ENCODE data around the gene CST6. TPM values are rescaled to one million over a fixed set of nuclear protein-coding genes. Genes with fewer than 3 reads are reported as not detected.

Gene CST6
- total and polyA plus RNA-seq, 2 experiments from 2014 or later: 4.2 to 8.3 TPM

GRCh38 chr11:66048547-66049323 lies 36.9 kb downstream of the CST6 start, which contains the start of gene GAL3ST3 (continued):
- TF ChIP-seq CTCF (conservative IDR thresholded peaks at IDR 0.05; ENCODE audit: low read depth in 2 of 2) (peak in 1 of 2 experiments; percentile 29; a peak in 2 of 4 replicates), ZNF114 (CRISPR knock-in tag; IDR thresholded peaks at IDR 0.05) (no peak), EZH2 (IDR thresholded peaks at IDR 0.05; ENCODE audit: low read depth, unreplicated experiment) (no peak), NANOG (IDR thresholded peaks at IDR 0.05; ENCODE audit: borderline replicate concordance) (no peak), ETS1 (IDR thresholded peaks at IDR 0.05) (no peak), ZNF331 (CRISPR knock-in tag; IDR thresholded peaks at IDR 0.05; ENCODE audit: low read depth) (no peak), REST (IDR thresholded peaks at IDR 0.05; ENCODE audit: unreplicated experiment) (no peak), STAT1 (IDR thresholded peaks at IDR 0.05; ENCODE audit: unreplicated experiment) (no peak)

GRCh38 chr11:66050581-66051231 lies 38.9 kb downstream of the CST6 start:
- peaks cover 35% of the 10 kb centered on the region for H3K79me2 ChIP-seq (replicated peaks; ENCODE audit: insufficient read depth)
- H3K27me3 Mint-ChIP-seq (ENCODE audit: insufficient read depth, low read depth, poor library complexity): peaks cover 17% of the 10 kb centered on the region
- peak overlapping the region; percentile 99 for H3K4me2 ChIP-seq
- peak overlapping the region; percentile 100 for H3K27ac ChIP-seq (ENCODE audit: low read depth)
- H4K20me1 ChIP-seq (replicated peaks; ENCODE audit: insufficient read depth): peaks cover 14% of the 10 kb centered on the region
- H3K4me1 Mint-ChIP-seq: peaks cover 39% of the 10 kb centered on the region
- H3K27ac Mint-ChIP-seq: peak overlapping the region; percentile 94
- H3K36me3 ChIP-seq (ENCODE audit: insufficient read depth): peaks cover 10% of the 10 kb centered on the region
- H3K4me3 Mint-ChIP-seq: peak overlapping the region; percentile 98
- H3K4me1 ChIP-seq (ENCODE audit: insufficient read depth): peaks cover 24% of the 10 kb centered on the region
- no peaks in the 10 kb centered on the region for H3K9me2 ChIP-seq (ENCODE audit: insufficient read depth)
- H3K36me3 Mint-ChIP-seq (ENCODE audit: low read depth): peaks cover 29% of the 10 kb centered on the region
- H2AFZ ChIP-seq: peak overlapping the region; percentile 69; the same call in 1 of the 2 replicates
- H3K27me3 ChIP-seq (ENCODE audit: insufficient read depth): no peaks in the 10 kb centered on the region
- H3K4me3 ChIP-seq: peak overlapping the region; percentile 99; the same call in 1 of the 2 replicates
- peaks cover 15% of the 10 kb centered on the region; the same call in 1 of the 2 replicates for H3F3A ChIP-seq (replicated peaks; ENCODE audit: low read depth)
- no peaks in the 10 kb centered on the region; the same call in 2 of the 3 replicates for H3K9me3 Mint-ChIP-seq
- DNase-seq (ENCODE audit: low spot score): peak; percentile 47
- ATAC-seq: no peak
- TF ChIP-seq POLR2AphosphoS5 (IDR thresholded peaks at IDR 0.05; ENCODE audit: low read depth) (no peak), ZNF462 (CRISPR knock-in tag; IDR thresholded peaks at IDR 0.05) (no peak), NANOG (IDR thresholded peaks at IDR 0.05; ENCODE audit: borderline replicate concordance) (no peak), ZNF114 (CRISPR knock-in tag; IDR thresholded peaks at IDR 0.05) (no peak)
